OCI-LY7 (cell line): ENCODE results near the gene SIPA1L3. TPM values are rescaled to one million over a fixed set of nuclear protein-coding genes. Genes with fewer than 3 reads are reported as not detected.

ENCODE experiments used
- BruUV-seq: library from RNA; stranded (reverse); fragments of 400-500 nt; replicated peaks from 2 replicates; lab custom pipeline; 2021; lab: Mats Ljungman, UMichigan
- CTCF ChIA-PET: fragments of 300-600 bp; sonication (Branson Sonifier 250); formaldehyde crosslinking; loops from one replicate; lab custom pipeline; 2022; ENCODE audit warnings: antibody characterized with exemption; ENCODE audit not compliant: unreplicated experiment; lab: Charles Lee
- POLR2A ChIA-PET: fragments of 300-600 bp; sonication (Branson Sonifier 250); formaldehyde crosslinking; loops from one replicate; lab custom pipeline; 2022; ENCODE audit warnings: antibody characterized with exemption; lab: Charles Lee
- DNase-seq: peaks from one replicate; pipeline ENCODE4 v3.0.0-alpha.2; 2015; ENCODE audit warnings: low spot score
- H2AFZ ChIP-seq: fragments of 200-600 bp; sonication (generic), shearing (Covaris generic); 2 replicates; pipeline ENCODE4 v1.6.1; 2014; ENCODE audit warnings: mild to moderate bottlenecking, antibody characterized with exemption, low read length, moderate library complexity
- H3K27ac ChIP-seq: fragments of 200-600 bp; sonication (generic); 2 replicates; pipeline ENCODE4 v1.5.1; 2014; ENCODE audit warnings: mixed run types, low read depth, mild to moderate bottlenecking, moderate library complexity, low read length, inconsistent platforms; ENCODE audit not compliant: poor library complexity, severe bottlenecking
- H3K36me3 ChIP-seq: fragments of 200-600 bp; sonication (generic); 2 replicates; pipeline ENCODE4 v1.6.1; 2014; ENCODE audit warnings: mild to moderate bottlenecking, antibody characterized with exemption, low read length, moderate library complexity, mixed read lengths; ENCODE audit not compliant: insufficient read depth
- H3K4me1 ChIP-seq: fragments of 200-600 bp; sonication (generic); 2 replicates; pipeline ENCODE4 v1.5.1; 2014; ENCODE audit warnings: mild to moderate bottlenecking, low read length; ENCODE audit not compliant: insufficient read depth, poor library complexity, severe bottlenecking
- H3K4me2 ChIP-seq: fragments of 200-600 bp; sonication (generic); 2 replicates; pipeline ENCODE4 v1.6.1; 2014; ENCODE audit warnings: mild to moderate bottlenecking, low read length
- H3K4me3 ChIP-seq: fragments of 200-600 bp; sonication (generic); 2 replicates; pipeline ENCODE4 v1.5.1; 2014; ENCODE audit warnings: mild to moderate bottlenecking, low read depth, low read length; ENCODE audit not compliant: poor library complexity, severe bottlenecking
- H3K79me2 ChIP-seq: fragments of 200-600 bp; sonication (generic); 2 replicates; pipeline ENCODE4 v1.6.1; 2016; ENCODE audit warnings: low read depth, mild to moderate bottlenecking, low read length, moderate library complexity, mixed read lengths; ENCODE audit not compliant: insufficient read depth
- H3K9me2 ChIP-seq: fragments of 200-600 bp; sonication (generic); 2 replicates; pipeline ENCODE4 v1.6.1; 2016; ENCODE audit warnings: mild to moderate bottlenecking, low read length, mixed read lengths; ENCODE audit not compliant: insufficient read depth
- H3K9me3 ChIP-seq: fragments of 200-600 bp; sonication (generic); 2 replicates; pipeline ENCODE4 v1.6.1; 2014; ENCODE audit warnings: mild to moderate bottlenecking, mixed run types, low read length, mixed read lengths
- H4K20me1 ChIP-seq: fragments of 200-600 bp; sonication (generic); 2 replicates; pipeline ENCODE4 v1.6.1; 2014; ENCODE audit warnings: mild to moderate bottlenecking, antibody characterized with exemption, low read length, moderate library complexity, mixed read lengths; ENCODE audit not compliant: insufficient read depth
- EZH2phosphoT487 ChIP-seq: fragments of 200-600 bp; sonication (generic); IDR thresholded peaks from 2 replicates; pipeline ENCODE4 v1.6.1; 2018; ENCODE audit warnings: low read depth, borderline replicate concordance, mild to moderate bottlenecking, mixed run types, antibody characterized with exemption, low read length, moderate library complexity, mixed read lengths
- intact Hi-C: fragments of 100-400 bp; cut with micrococcal nuclease; formaldehyde crosslinking; loops from one replicate; pipeline ENCODE4 v1.10.0; 2022; ENCODE audit not compliant: unreplicated experiment
- total RNA-seq, 2 experiments: library from RNA; depleted of rRNA in 1 of 2; stranded (reverse); fragments of >200 nt in 1 of 2; shearing (Covaris generic) in 1 of 2; gene quantifications; 2 replicates each; pipeline ENCODE4 v1.2.3, GENCODE V29; 2014 to 2022
- TF ChIP-seq, protein P1 (sequence below): fragments of 200-600 bp; sonication (generic); conservative IDR thresholded peaks from 2 replicates; pipeline ENCODE4 v1.5.1; 2014; ENCODE audit warnings: mild to moderate bottlenecking, antibody characterized with exemption, low read length, moderate library complexity, mixed read lengths

Gene SIPA1L3
- total RNA-seq, 2 experiments from 2014 or later: 21.2 to 84.4 TPM

DNA sequence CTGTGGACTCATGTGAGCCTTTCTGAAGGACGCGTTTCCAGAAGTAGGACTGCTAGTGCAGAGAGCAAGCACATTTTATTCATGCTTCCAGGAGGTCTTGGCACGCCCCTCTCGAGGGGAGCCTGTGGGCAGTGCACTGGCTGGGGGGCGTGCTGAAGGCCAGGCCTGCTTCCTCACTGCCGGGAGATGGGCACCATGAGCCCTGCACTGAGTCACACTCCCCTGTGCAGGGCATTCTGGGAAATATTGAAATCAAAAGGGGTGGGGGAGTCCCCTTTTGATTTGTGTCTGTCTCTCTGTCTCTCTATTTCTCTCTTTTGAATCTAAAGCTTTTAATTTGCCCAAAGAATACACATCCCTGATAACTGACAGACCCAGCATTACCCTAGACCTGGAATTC, 283.1 kb downstream of the SIPA1L3 start:
- POLR2A ChIA-PET: interaction anchor here (1.0 kb wide), 1 partner anchor 8 kb away, joined by 3 read pairs; no protein-coding TSS in a partner anchor
- H3K9me2 ChIP-seq: no peaks in the 10 kb centered on the region
- H3K4me1 ChIP-seq: peaks cover 4% of the 10 kb centered on the region
- no TSS peak for BruUV-seq
- no peak overlapping the region for H3K4me3 ChIP-seq
- H3K4me2 ChIP-seq: no peak overlapping the region
- no peaks in the 10 kb centered on the region for H4K20me1 ChIP-seq
- H3K27ac ChIP-seq: no peak overlapping the region
- no peaks in the 10 kb centered on the region for H3K79me2 ChIP-seq
- DNase-seq: no peak
- H3K36me3 ChIP-seq: peaks cover 8% of the 10 kb centered on the region
- H2AFZ ChIP-seq: no peak overlapping the region
- no peak for TF ChIP-seq EZH2phosphoT487
- TF ChIP-seq, protein P1, sequence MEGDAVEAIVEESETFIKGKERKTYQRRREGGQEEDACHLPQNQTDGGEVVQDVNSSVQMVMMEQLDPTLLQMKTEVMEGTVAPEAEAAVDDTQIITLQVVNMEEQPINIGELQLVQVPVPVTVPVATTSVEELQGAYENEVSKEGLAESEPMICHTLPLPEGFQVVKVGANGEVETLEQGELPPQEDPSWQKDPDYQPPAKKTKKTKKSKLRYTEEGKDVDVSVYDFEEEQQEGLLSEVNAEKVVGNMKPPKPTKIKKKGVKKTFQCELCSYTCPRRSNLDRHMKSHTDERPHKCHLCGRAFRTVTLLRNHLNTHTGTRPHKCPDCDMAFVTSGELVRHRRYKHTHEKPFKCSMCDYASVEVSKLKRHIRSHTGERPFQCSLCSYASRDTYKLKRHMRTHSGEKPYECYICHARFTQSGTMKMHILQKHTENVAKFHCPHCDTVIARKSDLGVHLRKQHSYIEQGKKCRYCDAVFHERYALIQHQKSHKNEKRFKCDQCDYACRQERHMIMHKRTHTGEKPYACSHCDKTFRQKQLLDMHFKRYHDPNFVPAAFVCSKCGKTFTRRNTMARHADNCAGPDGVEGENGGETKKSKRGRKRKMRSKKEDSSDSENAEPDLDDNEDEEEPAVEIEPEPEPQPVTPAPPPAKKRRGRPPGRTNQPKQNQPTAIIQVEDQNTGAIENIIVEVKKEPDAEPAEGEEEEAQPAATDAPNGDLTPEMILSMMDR: no peak
- CTCF ChIA-PET: no interaction called here
- intact Hi-C loops: no loop called here
- H3K9me3 ChIP-seq: no peaks in the 10 kb centered on the region

DNA sequence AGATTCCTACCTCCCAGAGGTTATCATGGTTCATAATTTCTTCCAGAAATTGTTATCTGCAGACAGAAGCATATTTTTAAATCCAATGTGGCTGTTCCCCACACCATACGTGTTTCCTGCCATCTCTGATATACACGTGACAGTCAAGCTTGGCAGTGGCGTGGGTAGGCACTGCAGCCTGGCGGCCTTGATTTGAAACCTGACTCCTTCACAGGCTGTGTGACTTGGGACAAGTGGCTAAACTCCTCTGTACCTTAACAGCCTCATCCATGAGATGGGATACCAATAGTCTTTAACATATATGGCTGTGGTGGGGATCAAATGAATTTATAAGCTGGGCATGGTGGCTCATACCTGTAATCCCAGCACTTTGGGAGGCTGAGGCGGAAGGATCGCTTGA, 283.8 kb downstream of the SIPA1L3 start:
- intact Hi-C loops: no loop called here
- Histone ChIP-seq H4K20me1 (no peaks in the 10 kb centered on the region), H3K9me2 (no peaks in the 10 kb centered on the region), H3K9me3 (no peaks in the 10 kb centered on the region), H3K4me3 (no peak overlapping the region), H3K79me2 (no peaks in the 10 kb centered on the region), H3K4me2 (no peak overlapping the region), H3K36me3 (peaks cover 8% of the 10 kb centered on the region; the same call in 1 of the 2 replicates), H3K4me1 (peaks cover 4% of the 10 kb centered on the region), H3K27ac (no peak overlapping the region), H2AFZ (no peak overlapping the region)
- CTCF ChIA-PET: no interaction called here
- POLR2A ChIA-PET: interaction anchor here (0.5 to 1.0 kb wide), 2 partner anchors 9 to 22 kb away, joined by 3 to 6 read pairs; no protein-coding TSS in a partner anchor
- no peak for DNase-seq
- no TSS peak for BruUV-seq
- no peak for TF ChIP-seq EZH2phosphoT487
- TF ChIP-seq, protein P1: no peak

DNA sequence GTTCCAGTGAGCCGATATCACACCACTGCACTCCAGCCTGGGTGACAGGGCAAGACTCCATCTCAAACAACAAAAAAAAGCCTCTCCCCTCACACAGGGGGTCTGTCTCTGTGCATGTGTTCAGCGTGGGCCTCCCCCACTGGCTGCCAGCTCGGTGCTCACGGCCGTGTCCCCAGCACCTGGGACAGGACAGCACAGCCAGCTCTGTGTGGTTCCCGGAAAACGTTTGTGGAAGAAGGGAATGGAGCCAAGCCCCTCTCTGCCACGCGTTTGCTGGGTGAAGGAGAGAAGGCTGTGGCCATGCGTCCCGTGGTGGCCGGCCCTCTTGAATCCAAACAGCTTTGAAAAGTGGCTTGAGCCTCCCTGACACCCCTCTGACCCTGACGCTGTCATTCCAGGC, 284.7 kb downstream of the SIPA1L3 start:
- Histone ChIP-seq H3K79me2 (no peaks in the 10 kb centered on the region), H2AFZ (no peak overlapping the region), H3K36me3 (peaks cover 8% of the 10 kb centered on the region; the same call in 1 of the 2 replicates), H4K20me1 (no peaks in the 10 kb centered on the region), H3K4me1 (peaks cover 4% of the 10 kb centered on the region), H3K9me2 (no peaks in the 10 kb centered on the region), H3K9me3 (no peaks in the 10 kb centered on the region), H3K4me2 (no peak overlapping the region), H3K27ac (no peak overlapping the region), H3K4me3 (no peak overlapping the region)
- ChIA-PET CTCF (no interaction called here), POLR2A (no interaction called here)
- no peak for DNase-seq
- intact Hi-C loops: no loop called here
- TF ChIP-seq EZH2phosphoT487: no peak
- TF ChIP-seq, protein P1: no peak
- BruUV-seq: no TSS peak
